Measurements from ENCODE around the gene VPS13A. TPM values are rescaled to one million over a fixed set of nuclear protein-coding genes. Genes with fewer than 3 reads are reported as not detected.

The VPS13A gene
- total and polyA plus RNA-seq, 4 donors: 3.7 to 58.3 (median 19.7) TPM

DNA sequence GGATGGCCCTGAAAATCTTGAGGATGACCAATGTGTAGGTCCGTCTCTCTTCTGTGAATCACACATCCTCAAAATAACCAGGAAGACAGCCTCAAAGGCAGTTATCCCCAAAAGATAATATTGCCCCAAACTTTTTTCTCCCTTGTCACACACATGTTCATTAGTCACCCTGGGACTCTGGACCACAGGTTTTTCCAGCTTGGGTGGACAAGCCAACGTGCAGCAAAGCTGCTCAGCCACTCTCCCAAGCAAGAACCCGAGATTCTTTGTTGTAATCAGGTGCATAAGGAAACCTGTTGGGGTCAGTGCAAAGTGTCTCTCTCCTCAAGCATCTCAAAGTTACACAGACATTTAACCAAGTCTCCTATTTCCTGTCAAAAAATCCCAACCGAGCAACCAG is 274.2 kb downstream of the VPS13A start:
- ATAC-seq (ENCODE audit: insufficient read depth, low FRiP score) (no peak), DNase-seq (no peak)
- Histone ChIP-seq H3K9me3 (ENCODE audit: control insufficient read depth in 4 of 4, insufficient read depth in 3 of 4, low read length in 3 of 4) (peaks cover 0 to 1% (median 0%) of the 10 kb centered on the region in 4 donors), H3K9ac (ENCODE audit: insufficient read depth in 1 of 2, low read length in 2 of 2) (no peak overlapping the region), H3K36me3 (ENCODE audit: control insufficient read depth in 4 of 4, insufficient read depth in 4 of 4, low read length in 4 of 4) (peaks cover 0 to 3% (median 0%) of the 10 kb centered on the region in 4 donors), H3K27me3 (ENCODE audit: control insufficient read depth in 3 of 3, insufficient read depth in 3 of 3, low read length in 2 of 3) (no peaks in the 10 kb centered on the region), H3K4me3 (no peak overlapping the region), H3K27ac (ENCODE audit: low read depth in 1 of 2, low read length in 1 of 2) (no peak overlapping the region), H3K4me1 (ENCODE audit: control insufficient read depth in 5 of 5, insufficient read depth in 5 of 5, low read length in 5 of 5) (no peaks in the 10 kb centered on the region)
- 79 to 95% methylated on average over 4 of the region's 4 CpGs for WGBS, 2 donors
- TF ChIP-seq, protein P1, sequence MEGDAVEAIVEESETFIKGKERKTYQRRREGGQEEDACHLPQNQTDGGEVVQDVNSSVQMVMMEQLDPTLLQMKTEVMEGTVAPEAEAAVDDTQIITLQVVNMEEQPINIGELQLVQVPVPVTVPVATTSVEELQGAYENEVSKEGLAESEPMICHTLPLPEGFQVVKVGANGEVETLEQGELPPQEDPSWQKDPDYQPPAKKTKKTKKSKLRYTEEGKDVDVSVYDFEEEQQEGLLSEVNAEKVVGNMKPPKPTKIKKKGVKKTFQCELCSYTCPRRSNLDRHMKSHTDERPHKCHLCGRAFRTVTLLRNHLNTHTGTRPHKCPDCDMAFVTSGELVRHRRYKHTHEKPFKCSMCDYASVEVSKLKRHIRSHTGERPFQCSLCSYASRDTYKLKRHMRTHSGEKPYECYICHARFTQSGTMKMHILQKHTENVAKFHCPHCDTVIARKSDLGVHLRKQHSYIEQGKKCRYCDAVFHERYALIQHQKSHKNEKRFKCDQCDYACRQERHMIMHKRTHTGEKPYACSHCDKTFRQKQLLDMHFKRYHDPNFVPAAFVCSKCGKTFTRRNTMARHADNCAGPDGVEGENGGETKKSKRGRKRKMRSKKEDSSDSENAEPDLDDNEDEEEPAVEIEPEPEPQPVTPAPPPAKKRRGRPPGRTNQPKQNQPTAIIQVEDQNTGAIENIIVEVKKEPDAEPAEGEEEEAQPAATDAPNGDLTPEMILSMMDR (IDR thresholded peaks at IDR 0.05; ENCODE audit: control extremely low read depth, extremely low read depth): no peak

DNA sequence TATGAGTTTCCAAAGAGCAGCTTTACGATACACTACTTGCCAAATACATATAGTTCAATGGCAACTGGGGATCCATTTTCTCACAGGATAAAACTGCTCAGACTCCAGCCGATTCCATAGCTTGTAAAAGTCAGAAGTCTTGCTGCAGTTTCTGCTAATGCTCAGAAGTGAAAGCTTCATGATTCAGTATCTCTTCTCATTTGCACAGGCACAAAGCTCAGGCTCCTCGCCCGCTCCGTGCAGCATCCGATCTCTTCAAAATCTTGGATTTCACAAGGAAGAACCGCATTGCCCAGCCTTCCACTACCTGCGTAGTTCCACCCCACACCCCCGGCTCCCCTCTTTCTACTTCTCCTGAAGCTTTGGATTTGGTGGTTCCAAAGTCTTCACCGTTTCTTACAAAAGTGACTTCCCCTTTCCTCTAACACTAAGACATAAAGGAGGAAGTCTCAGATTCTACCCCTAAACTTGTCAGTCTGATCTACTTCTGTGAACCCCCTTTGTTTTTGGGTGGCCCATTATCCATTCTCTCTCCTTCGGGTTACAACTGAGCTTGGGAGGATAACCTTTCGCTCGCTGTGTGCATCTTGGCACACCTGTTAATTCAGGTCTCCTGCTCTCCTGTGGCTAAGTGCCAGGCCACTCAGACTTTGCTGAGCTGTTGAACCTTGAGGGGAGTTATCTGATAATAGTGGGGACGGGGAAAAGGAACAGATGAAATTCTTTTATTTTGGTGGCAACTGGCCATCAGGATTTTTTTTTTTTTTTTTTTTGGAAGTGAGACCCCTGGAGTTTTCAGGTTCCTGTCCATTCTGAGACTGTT is 276.7 kb downstream of the VPS13A start:
- TF ChIP-seq, protein P1 (IDR thresholded peaks at IDR 0.05; ENCODE audit: control extremely low read depth, extremely low read depth): no peak
- Histone ChIP-seq H3K4me1 (ENCODE audit: control insufficient read depth in 5 of 5, insufficient read depth in 5 of 5, low read length in 5 of 5) (peaks cover 0 to 22% (median 8%) of the 10 kb centered on the region in 5 donors), H3K36me3 (ENCODE audit: control insufficient read depth in 4 of 4, insufficient read depth in 4 of 4, low read length in 4 of 4) (peaks cover 0 to 3% (median 0%) of the 10 kb centered on the region in 4 donors), H3K4me3 (no peak overlapping the region), H3K9me3 (ENCODE audit: control insufficient read depth in 4 of 4, insufficient read depth in 3 of 4, low read length in 3 of 4) (no peaks in the 10 kb centered on the region), H3K9ac (ENCODE audit: insufficient read depth in 1 of 2, low read length in 2 of 2) (no peak overlapping the region), H3K27me3 (ENCODE audit: control insufficient read depth in 3 of 3, insufficient read depth in 3 of 3, low read length in 2 of 3) (no peaks in the 10 kb centered on the region), H3K27ac (ENCODE audit: low read depth in 1 of 2, low read length in 1 of 2) (no peak overlapping the region)
- 51 to 71% methylated on average over 14 of the region's 14 CpGs for WGBS, 2 donors
- no peak for ATAC-seq (ENCODE audit: insufficient read depth, low FRiP score)
- DNase-seq: peak in 1 of 3 donors; percentile 36

DNA sequence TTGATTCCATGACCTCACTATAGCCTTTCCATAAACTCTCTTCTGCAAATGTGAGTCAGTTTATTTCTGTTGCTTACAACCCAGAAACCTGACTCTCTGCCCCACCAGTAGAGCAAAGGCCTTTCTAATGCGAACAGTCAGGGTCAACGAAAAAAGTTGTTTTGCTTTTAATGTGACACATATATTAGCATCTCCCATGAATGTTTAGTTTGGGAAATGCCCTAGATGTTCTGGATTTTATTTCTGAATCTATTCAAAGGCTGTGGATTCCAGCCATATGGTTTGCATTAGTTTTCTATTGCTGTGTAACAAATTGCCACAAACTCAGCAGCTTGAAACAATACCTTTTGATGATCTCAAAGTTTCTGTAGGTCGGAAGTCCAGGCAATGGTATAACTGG is 277.3 kb downstream of the VPS13A start:
- DNase-seq: no peak
- no peak for ATAC-seq (ENCODE audit: insufficient read depth, low FRiP score)
- peaks cover 0 to 3% (median 0%) of the 10 kb centered on the region in 4 donors for H3K36me3 ChIP-seq (ENCODE audit: control insufficient read depth in 4 of 4, insufficient read depth in 4 of 4, low read length in 4 of 4)
- H3K9me3 ChIP-seq (ENCODE audit: control insufficient read depth in 4 of 4, insufficient read depth in 3 of 4, low read length in 3 of 4): no peaks in the 10 kb centered on the region
- H3K9ac ChIP-seq (ENCODE audit: insufficient read depth in 1 of 2, low read length in 2 of 2): no peak overlapping the region
- H3K27ac ChIP-seq (ENCODE audit: low read depth in 1 of 2, low read length in 1 of 2): no peak overlapping the region
- peaks cover 0 to 22% (median 8%) of the 10 kb centered on the region in 5 donors for H3K4me1 ChIP-seq (ENCODE audit: control insufficient read depth in 5 of 5, insufficient read depth in 5 of 5, low read length in 5 of 5)
- no peak overlapping the region for H3K4me3 ChIP-seq
- WGBS, 2 donors: 94 to 97% methylated on average over 3 of the region's 3 CpGs
- TF ChIP-seq, protein P1 (IDR thresholded peaks at IDR 0.05; ENCODE audit: control extremely low read depth, extremely low read depth): no peak
- no peaks in the 10 kb centered on the region for H3K27me3 ChIP-seq (ENCODE audit: control insufficient read depth in 3 of 3, insufficient read depth in 3 of 3, low read length in 2 of 3)

All from lung (tissue), 12 donors.